ENCODE measurements around the gene EGLN3. TPM values are rescaled to one million over a fixed set of nuclear protein-coding genes. Genes with fewer than 3 reads are reported as not detected.

The EGLN3 gene
- total RNA-seq, 1 donor = 0.86 TPM

GRCh38 chr14:33917661-33918060, 33.2 kb downstream of the EGLN3 start:
- TF ChIP-seq CTCF (IDR thresholded peaks at IDR 0.05; ENCODE audit: insufficient read depth, low read depth, low read length) = no peak
- DNase-seq (ENCODE audit: low read depth) = no peak
- H3K4me3 ChIP-seq (ENCODE audit: low read depth, low read length) = no peak overlapping the region

GRCh38 chr14:33916663-33917565, 34.0 kb downstream of the EGLN3 start:
- TF ChIP-seq CTCF (IDR thresholded peaks at IDR 0.05; ENCODE audit: insufficient read depth, low read depth, low read length) = no peak
- DNase-seq (ENCODE audit: low read depth) = no peak
- H3K4me3 ChIP-seq (ENCODE audit: low read depth, low read length) = no peak overlapping the region

- DNase-seq (ENCODE audit: low read depth) = no peak
- no peak overlapping the region for H3K4me3 ChIP-seq (ENCODE audit: low read depth, low read length)
- TF ChIP-seq CTCF (IDR thresholded peaks at IDR 0.05; ENCODE audit: insufficient read depth, low read depth, low read length) = no peak
These were observed 35.2 kb downstream of the EGLN3 start for GRCh38 chr14:33915682-33916081.

GRCh38 chr14:33914676-33915516, 36.0 kb downstream of the EGLN3 start:
- peak; percentile 63 for DNase-seq (ENCODE audit: low read depth)
- TF ChIP-seq CTCF (IDR thresholded peaks at IDR 0.05; ENCODE audit: insufficient read depth, low read depth, low read length) = peak; percentile 9
- H3K4me3 ChIP-seq (ENCODE audit: low read depth, low read length) = no peak overlapping the region

GRCh38 chr14:33911046-33911445, 39.8 kb downstream of the EGLN3 start:
- no peak overlapping the region for H3K4me3 ChIP-seq (ENCODE audit: low read depth, low read length)
- TF ChIP-seq CTCF (IDR thresholded peaks at IDR 0.05; ENCODE audit: insufficient read depth, low read depth, low read length) = no peak
- DNase-seq (ENCODE audit: low read depth) = no peak

GRCh38 chr14:33910435-33910834, 40.4 kb downstream of the EGLN3 start:
- no peak for TF ChIP-seq CTCF (IDR thresholded peaks at IDR 0.05; ENCODE audit: insufficient read depth, low read depth, low read length)
- no peak overlapping the region for H3K4me3 ChIP-seq (ENCODE audit: low read depth, low read length)
- no peak for DNase-seq (ENCODE audit: low read depth)

All from fibroblast of villous mesenchyme (primary cell).